Measurements from ENCODE around the gene OR2J2.
"Not testable (repeated sequence)": the region's sequence is repeated elsewhere in the genome, so short reads cannot be mapped to it uniquely, and the experiment has no call there.

The OR2J2 gene

DNA sequence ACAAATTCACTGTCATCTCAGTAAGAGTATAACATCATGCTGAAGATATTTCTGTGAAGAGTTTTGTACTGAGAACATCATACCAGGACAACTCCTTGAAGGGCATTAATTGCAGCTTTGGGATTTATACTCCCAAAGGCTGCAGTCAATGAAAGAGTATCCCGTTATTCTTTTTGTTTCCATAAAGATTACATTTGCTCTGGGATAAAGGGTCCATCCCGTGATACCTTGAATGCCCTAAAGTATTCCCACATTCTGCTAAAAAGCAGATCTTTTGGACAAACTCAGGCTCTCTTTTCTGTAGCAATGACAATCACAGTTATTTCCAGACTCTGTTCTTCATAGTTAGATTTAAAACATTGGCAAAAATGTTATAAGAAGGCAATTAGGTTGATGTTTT, at the start of gene OR2J2:
OR2J2 (plus strand) TSS at position 301 of the 400 bp plus-strand sequence. CDS start 2,729 bp downstream, outside the sequence.
- DNase-seq (ENCODE audit: low read depth): not testable (repeated sequence)

DNA sequence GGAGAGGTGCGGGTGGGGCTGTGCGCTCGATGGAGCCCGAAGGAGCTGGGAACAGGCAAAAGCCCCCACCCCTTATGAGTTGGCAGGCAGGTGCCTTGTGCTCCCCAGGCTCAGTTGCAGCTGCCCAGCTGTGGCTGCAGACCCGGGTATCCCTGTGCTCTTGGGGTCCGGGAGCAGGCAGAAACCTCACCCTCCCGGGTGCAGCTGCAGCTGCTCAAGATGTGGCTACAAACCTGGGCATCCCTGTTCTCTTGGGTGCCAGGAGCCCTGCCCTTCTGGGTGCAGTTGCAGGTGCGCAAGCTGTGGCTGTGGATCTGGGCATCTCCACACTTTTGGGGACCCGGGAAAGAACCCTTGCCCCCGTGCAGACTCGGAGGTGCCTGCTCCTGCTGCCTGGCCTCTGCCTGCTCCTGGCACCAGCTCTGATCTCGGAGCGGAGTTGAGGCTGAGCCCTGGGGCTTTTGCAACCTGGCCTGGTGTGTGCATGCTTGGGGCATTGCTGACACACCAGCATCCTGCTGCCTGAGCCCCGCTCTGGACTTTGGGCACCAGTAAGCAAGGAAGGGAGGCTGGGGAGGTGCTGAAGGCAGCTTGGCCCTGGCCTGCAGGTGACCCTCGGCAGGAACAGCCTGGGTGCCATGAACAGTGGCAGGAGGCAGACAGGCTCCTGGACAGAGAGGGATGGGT, 41.2 kb upstream of the OR2J2 start:
- DNase-seq (ENCODE audit: low read depth): no peak

DNA sequence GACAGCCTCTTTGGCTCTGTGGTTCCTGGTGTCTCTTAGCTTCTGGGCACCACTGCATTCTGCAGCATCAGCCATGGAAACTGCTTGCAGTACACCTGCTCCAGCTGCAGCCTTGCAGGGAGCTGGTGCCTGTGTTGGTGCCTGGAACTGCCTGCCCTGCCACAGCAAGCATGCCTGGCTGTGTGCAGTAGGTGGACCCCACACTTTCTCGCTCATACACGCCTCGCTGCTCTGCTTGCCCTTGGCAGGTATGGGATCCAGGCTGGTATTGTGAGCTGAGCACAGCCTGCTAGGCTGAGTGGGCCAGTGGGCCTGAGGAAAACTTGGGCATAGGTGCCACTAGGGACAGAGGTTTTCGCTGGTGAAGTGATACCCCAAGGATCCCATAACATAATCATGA, 40.1 kb upstream of the OR2J2 start:
- DNase-seq (ENCODE audit: low read depth): no peak

GRCh38 chr6:29131691-29132090, 39.0 kb upstream of the OR2J2 start:
- no peak for DNase-seq (ENCODE audit: low read depth)

DNA sequence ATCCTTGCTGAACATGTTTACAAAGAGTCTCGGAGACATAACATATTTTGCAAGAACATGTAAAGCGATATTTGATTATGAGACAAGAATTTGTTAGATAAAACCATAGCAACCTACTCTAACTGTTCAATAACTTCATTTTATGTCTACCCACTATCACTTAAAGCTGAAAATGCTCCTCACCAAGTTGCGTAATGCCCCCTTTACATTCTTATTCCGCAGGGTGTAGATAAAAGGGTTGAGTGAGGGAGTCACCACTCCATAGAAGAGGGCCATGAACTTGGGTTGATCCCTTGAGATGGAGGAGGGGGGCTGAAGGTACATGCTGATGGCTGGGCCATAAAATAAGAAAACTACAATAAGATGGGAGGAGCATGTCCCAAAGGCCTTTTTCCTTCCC, 33.0 kb upstream of the OR2J2 start:
- no peak for DNase-seq (ENCODE audit: low read depth)

GRCh38 chr6:29141606-29142005, 29.1 kb upstream of the OR2J2 start:
- no peak for DNase-seq (ENCODE audit: low read depth)

DNA sequence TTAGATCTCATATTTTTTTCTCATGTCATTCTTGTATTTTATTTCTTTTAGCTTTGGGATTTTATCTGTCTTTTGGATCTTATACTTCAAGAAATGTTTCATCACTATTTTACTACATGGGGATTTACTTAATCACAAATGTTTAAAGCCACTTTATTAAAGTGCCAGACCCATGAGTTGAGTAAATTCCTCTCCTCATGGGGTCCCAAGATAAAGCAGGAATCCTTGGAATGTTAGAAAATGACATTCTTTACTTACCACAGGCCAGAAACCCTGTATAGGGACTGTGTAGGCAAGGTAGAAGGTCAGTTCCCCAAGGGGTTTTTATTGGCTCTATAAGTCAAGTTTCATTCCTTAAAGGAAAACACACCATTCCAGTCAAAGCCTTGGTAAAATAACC, 28.4 kb upstream of the OR2J2 start:
- DNase-seq (ENCODE audit: low read depth): no peak

- no peak for DNase-seq (ENCODE audit: low read depth)
Measured at GRCh38 chr6:29146179-29146578, 24.5 kb upstream of the OR2J2 start.

DNA sequence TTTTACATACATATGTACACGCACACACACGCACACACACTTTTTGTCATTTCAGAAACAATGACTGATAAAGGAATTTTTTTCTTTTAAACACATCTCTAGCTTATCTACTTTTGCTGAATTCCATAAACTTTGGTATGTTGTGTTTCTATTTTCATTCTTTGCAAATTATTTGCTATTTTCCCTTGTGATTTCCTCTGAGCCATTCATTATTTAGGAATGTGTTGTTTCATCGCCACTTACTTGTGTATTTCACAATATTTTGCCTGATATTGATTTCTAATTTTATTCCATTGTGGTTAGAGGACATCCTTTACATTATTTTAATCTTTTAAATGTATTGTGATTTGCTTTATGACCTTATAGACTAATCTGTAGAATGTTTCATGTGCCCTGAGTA, 23.6 kb upstream of the OR2J2 start:
- no peak for DNase-seq (ENCODE audit: low read depth)

GRCh38 chr6:29149444-29149843, 21.3 kb upstream of the OR2J2 start:
- DNase-seq (ENCODE audit: low read depth): not testable (repeated sequence)

DNA sequence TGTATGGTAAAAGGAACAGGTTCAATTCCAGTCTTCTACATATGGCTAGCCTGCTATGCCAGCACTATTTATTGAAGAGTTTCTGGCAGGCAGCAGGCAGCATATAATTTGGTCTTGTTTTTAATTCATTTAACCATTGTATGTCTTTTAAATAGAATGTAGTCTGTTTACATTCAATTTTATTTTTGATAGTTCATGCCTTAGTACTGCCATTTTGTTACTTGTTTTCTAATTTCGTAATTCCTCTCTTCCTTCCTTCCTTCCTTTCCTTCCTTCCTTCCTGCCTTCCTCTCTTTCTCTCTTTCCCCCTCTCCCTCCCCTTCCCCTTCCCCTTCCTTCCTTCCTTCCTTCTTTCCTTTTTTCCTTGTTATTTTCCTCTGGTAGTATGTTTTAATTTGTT, 17.6 kb upstream of the OR2J2 start:
- DNase-seq (ENCODE audit: low read depth): no peak

- DNase-seq (ENCODE audit: low read depth): not testable (repeated sequence)
Measured at GRCh38 chr6:29155182-29155581, 15.5 kb upstream of the OR2J2 start.

DNA sequence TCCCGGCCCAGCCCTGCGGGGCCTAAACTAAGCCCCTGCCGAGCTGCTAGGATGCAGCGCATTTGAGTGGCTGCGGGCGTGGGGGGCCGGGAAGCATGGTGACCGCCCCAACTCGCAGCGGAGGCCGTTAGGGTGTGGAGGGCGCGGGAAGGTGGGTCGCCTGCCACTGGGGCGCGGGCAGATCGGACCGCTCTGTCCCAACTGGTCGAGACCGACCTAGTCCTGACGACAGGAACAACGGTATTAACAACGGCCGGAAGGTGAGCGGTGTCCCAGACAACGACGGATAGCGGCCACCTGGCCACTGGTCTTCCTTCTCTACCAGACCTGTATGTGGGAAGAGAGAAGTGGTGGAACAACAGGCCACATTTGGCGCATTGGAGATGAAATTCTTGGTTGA, 10.8 kb upstream of the OR2J2 start:
- not testable (repeated sequence) for DNase-seq (ENCODE audit: low read depth)

DNA sequence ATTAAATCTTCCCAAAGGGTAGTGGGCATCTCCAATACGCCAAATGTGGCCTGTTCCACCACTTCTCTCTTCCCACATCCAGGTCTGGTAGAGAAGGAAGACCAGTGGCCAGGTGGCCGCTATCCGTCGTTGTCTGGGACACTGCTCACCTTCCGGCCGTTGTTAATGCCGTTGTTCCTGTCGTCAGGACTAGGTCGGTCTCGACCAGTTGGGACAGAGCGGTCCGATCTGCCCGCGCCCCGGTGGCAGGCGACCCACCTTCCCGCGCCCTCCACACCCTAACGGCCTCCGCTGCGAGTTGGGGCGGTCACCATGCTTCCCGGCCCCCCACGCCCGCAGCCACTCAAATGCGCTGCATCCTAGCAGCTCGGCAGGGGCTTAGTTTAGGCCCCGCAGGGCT, 5.1 kb upstream of the OR2J2 start:
- DNase-seq (ENCODE audit: low read depth): not testable (repeated sequence)

GRCh38 chr6:29171736-29172135, 1.0 kb downstream of the OR2J2 start:
- DNase-seq (ENCODE audit: low read depth): no peak

GRCh38 chr6:29183594-29183993, 12.9 kb downstream of the OR2J2 start:
- no peak for DNase-seq (ENCODE audit: low read depth)

DNA sequence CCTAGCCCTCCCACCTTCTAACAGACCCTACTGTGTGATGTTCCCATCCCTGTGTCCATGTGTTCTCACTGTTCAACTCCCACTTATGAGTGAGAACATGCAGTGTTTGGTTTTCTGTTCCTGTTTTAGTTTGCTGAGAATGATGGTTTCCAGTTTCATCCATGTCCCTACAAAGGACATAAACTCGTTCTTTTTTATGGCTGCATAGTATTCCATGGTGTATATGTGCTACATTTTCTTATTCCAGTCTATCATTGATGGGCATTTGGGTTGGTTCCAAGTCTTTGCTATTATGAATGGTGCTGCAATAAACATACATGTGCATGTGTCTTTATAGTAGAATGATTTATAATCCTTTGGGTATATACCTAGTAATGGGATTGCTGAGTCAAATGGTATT, 18.0 kb downstream of the OR2J2 start:
- DNase-seq (ENCODE audit: low read depth): not testable (repeated sequence)

- DNase-seq (ENCODE audit: low read depth): no peak
Measured at GRCh38 chr6:29200767-29201662, 30.3 kb downstream of the OR2J2 start.

DNA sequence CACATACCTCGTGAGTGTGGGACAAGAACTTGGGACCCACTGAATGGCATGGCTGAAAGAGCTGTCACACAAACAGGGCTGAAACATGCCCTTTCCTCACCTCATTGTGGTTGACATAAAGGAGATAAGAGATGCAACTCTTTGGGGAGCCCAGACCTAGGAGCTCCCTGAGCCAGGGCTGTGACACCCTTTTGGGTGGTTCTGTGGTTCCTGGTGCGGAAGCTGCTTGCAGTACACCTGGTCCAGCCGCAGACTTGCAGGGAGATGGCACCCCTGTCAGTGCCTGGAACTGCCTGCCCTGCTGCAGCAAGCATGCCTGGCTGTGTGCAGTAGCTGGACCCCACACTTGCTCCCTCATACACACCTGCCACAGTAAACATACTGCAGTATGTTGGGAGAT, 31.3 kb downstream of the OR2J2 start:
- DNase-seq (ENCODE audit: low read depth): no peak

DNA sequence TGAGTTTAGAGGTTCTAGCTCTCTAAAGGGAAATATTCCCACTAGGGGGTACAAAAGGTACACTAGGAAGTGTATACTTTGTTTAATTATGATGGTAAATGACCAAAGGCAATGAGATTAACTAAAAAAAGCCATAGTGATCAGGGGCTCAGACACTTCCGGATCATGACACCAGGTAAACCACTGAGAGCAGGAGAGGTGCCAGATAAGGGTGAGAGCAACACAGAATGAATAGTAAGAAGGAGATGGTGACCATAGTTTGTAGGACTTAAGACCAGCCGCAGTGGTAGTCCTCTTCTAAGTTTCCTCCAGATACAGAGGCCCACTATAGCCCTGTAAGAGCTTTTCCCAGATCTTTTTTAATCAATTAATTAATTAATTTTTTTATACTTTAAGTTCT, 40.8 kb downstream of the OR2J2 start:
- no peak for DNase-seq (ENCODE audit: low read depth)

GRCh38 chr6:29216528-29216927, 45.8 kb downstream of the OR2J2 start:
- DNase-seq (ENCODE audit: low read depth): no peak

GRCh38 chr6:29217242-29217641, 46.5 kb downstream of the OR2J2 start:
- not testable (repeated sequence) for DNase-seq (ENCODE audit: low read depth)

DNA sequence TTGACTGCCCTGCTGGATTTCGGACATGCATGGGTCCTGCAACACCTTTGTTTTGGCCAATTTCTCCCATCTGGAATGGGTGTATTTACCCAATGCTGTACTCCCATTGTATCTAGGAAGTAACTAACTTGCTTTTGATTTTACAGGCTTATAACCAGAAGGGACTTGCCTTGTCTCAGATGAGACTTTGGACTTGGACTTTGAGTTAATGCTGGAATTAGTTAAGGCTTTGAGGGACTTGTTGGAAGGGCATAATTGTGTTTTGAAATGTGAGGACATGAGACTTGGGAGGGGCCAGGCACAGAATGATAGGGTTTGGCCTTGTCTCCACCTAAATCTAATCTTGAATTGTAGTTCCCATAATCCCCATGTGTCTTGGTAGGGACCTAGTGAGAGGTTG, 47.3 kb downstream of the OR2J2 start:
- not testable (repeated sequence) for DNase-seq (ENCODE audit: low read depth)
